Measurements from ENCODE around the gene KCNJ1. TPM values are rescaled to one million over a fixed set of nuclear protein-coding genes. Genes with fewer than 3 reads are reported as not detected.

The KCNJ1 gene
- total and polyA plus RNA-seq, 2 donors from 2014 or later = 175 to 355 TPM

DNA sequence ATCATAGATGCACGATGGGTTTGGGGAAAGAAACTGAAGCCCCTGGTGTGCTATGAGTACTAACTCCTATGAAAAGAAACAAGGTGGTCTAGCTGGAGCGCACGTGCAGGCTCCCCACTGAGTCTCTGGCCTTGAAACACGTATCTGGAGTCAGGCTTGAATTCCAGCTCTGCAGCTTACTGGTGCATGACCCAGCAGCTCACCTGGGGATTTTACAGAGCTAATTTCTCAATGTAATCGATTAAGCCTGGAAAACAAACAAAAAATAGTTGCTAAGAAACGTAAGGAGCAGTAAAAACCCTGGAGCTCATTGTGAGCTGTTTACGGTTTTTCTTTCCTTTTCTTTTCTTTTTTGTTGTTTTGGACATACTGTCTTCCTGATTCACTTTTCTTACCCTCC is 12.3 kb downstream of the KCNJ1 start:
- FAIRE-seq (no peak), DNase-seq (no peak)
- H3K27ac ChIP-seq (ENCODE audit: low read depth in 2 of 2, low read length in 2 of 2) = peak overlapping the region; percentile 59 to 72
- intact Hi-C loops (cut with DNase I) = no loop called here
- H3K9ac ChIP-seq (ENCODE audit: low read length in 3 of 3) = peak overlapping the region in 1 of 3 donors; percentile 37
- H3K4me1 ChIP-seq (ENCODE audit: control insufficient read depth in 2 of 3, insufficient read depth in 2 of 3, low read depth in 1 of 3, low read length in 3 of 3) = peaks cover 2 to 17% (median 14%) of the 10 kb centered on the region in 3 donors
- no peaks in the 10 kb centered on the region for H3K9me3 ChIP-seq (ENCODE audit: control insufficient read depth in 2 of 3, insufficient read depth in 1 of 3, low read length in 3 of 3)
- H3K36me3 ChIP-seq (ENCODE audit: control insufficient read depth in 2 of 3, insufficient read depth in 3 of 3, low read length in 3 of 3) = no peaks in the 10 kb centered on the region
- H3K27me3 ChIP-seq (ENCODE audit: control insufficient read depth, insufficient read depth, low read length) = no peaks in the 10 kb centered on the region
- TF ChIP-seq, protein P1, sequence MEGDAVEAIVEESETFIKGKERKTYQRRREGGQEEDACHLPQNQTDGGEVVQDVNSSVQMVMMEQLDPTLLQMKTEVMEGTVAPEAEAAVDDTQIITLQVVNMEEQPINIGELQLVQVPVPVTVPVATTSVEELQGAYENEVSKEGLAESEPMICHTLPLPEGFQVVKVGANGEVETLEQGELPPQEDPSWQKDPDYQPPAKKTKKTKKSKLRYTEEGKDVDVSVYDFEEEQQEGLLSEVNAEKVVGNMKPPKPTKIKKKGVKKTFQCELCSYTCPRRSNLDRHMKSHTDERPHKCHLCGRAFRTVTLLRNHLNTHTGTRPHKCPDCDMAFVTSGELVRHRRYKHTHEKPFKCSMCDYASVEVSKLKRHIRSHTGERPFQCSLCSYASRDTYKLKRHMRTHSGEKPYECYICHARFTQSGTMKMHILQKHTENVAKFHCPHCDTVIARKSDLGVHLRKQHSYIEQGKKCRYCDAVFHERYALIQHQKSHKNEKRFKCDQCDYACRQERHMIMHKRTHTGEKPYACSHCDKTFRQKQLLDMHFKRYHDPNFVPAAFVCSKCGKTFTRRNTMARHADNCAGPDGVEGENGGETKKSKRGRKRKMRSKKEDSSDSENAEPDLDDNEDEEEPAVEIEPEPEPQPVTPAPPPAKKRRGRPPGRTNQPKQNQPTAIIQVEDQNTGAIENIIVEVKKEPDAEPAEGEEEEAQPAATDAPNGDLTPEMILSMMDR (IDR thresholded peaks at IDR 0.05; ENCODE audit: borderline replicate concordance, extremely low read depth, insufficient read depth) = no peak
- no peak overlapping the region for H3K4me3 ChIP-seq (ENCODE audit: low read length in 3 of 3)

DNA sequence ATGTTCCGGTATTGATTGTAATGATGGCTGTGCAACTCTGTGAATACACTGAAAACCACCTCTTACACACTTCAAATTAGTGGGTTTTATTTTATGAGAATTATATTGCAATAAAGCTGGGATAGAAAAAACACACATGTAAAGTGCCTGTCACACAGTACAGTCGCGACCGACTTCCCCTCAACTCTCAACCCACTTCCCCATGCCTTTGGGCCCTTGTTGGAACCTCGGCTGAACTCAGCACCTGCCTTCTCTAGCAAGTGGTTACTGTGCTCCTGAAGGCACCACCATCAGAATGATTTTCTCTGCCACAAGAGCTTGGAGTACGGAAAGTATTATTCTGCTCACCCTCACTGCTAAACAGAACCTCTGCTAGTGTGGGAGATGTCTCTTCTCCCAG is 13.5 kb downstream of the KCNJ1 start:
- TF ChIP-seq, protein P1 (IDR thresholded peaks at IDR 0.05; ENCODE audit: borderline replicate concordance, extremely low read depth, insufficient read depth) = no peak
- Histone ChIP-seq H3K9me3 (ENCODE audit: control insufficient read depth in 2 of 3, insufficient read depth in 1 of 3, low read length in 3 of 3) (no peaks in the 10 kb centered on the region), H3K36me3 (ENCODE audit: control insufficient read depth in 2 of 3, insufficient read depth in 3 of 3, low read length in 3 of 3) (no peaks in the 10 kb centered on the region), H3K27ac (ENCODE audit: low read depth in 2 of 2, low read length in 2 of 2) (peak overlapping the region; percentile 84 to 90), H3K4me3 (ENCODE audit: low read length in 3 of 3) (no peak overlapping the region), H3K9ac (ENCODE audit: low read length in 3 of 3) (no peak overlapping the region), H3K27me3 (ENCODE audit: control insufficient read depth, insufficient read depth, low read length) (no peaks in the 10 kb centered on the region), H3K4me1 (ENCODE audit: control insufficient read depth in 2 of 3, insufficient read depth in 2 of 3, low read depth in 1 of 3, low read length in 3 of 3) (peaks cover 2 to 17% (median 12%) of the 10 kb centered on the region in 3 donors)
- FAIRE-seq = no peak
- no peak for DNase-seq
- intact Hi-C loops (cut with DNase I) = no loop called here

DNA sequence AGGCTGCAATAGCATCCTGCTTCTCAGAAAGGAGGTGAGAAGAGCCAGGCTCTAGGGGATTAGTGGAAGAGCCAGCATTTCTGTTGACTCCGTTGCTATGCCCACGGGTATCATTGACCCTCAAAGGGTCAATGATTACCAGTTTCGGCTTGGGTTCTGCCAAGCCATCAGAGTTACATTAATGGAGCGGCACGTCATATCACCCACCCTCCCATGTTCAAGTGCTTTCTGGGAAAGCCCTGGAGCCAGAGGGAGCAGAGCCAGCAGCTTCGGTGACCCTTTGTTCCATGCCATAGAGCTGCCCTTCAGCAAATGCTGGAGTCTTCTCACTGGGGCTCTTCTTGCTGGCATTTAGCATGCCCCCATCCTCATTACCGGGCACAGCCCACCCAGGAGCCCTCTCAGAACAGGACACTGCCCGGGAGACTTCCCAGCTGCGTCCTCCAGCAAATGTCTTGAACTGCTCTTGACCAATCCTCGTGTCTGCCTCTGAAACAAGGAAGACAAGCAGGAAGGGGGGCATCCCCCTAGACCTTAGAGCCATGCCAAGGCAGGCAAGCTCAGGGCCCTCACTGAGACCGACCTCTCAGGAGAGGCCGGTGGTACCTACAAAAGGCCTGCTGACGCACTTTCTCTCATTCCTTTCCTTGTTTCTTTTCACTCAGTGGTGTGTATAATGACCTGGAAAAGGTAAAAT is 14.6 kb downstream of the KCNJ1 start:
- Histone ChIP-seq H3K36me3 (ENCODE audit: control insufficient read depth in 2 of 3, insufficient read depth in 3 of 3, low read length in 3 of 3) (no peaks in the 10 kb centered on the region), H3K9me3 (ENCODE audit: control insufficient read depth in 2 of 3, insufficient read depth in 1 of 3, low read length in 3 of 3) (no peaks in the 10 kb centered on the region), H3K9ac (ENCODE audit: low read length in 3 of 3) (peak overlapping the region in 1 of 3 donors; percentile 28), H3K4me3 (ENCODE audit: low read length in 3 of 3) (no peak overlapping the region), H3K27ac (ENCODE audit: low read depth in 2 of 2, low read length in 2 of 2) (peak overlapping the region; percentile 84 to 90), H3K4me1 (ENCODE audit: control insufficient read depth in 2 of 3, insufficient read depth in 2 of 3, low read depth in 1 of 3, low read length in 3 of 3) (peaks cover 2 to 17% (median 12%) of the 10 kb centered on the region in 3 donors), H3K27me3 (ENCODE audit: control insufficient read depth, insufficient read depth, low read length) (no peaks in the 10 kb centered on the region)
- DNase-seq (peak in 4 of 5 donors; percentile 56 to 86 (median 66)), FAIRE-seq (no peak)
- intact Hi-C loops (cut with DNase I) = no loop called here
- TF ChIP-seq, protein P1 (IDR thresholded peaks at IDR 0.05; ENCODE audit: borderline replicate concordance, extremely low read depth, insufficient read depth) = no peak
